Tibial nerve (tissue), 4 donors: ENCODE data around the gene RPTOR.

Source experiments
- CTCF ChIP-seq, 5 experiments: fragments of 200-600 bp in 3 of 5; fragments of 450-650 bp in 2 of 5; sonication (generic) in 3 of 5; IDR thresholded peaks; one replicate each; pipeline ENCODE4 v1.5.1; 2016 to 2019; ENCODE audit warnings: antibody characterized with exemption in 5 of 5, mild to moderate bottlenecking in 3 of 5, moderate library complexity in 2 of 5
- EP300 ChIP-seq, 2 donors: sonication (generic); formaldehyde crosslinking; IDR thresholded peaks; one replicate each; pipeline ENCODE4 v1.6.1; 2017; ENCODE audit warnings: antibody characterized with exemption in 2 of 2, mild to moderate bottlenecking in 1 of 2
- POLR2A ChIP-seq, 2 donors: fragments of 450-650 bp; IDR thresholded peaks; one replicate each; pipeline ENCODE4 v1.6.1; 2017; ENCODE audit warnings: antibody characterized with exemption in 2 of 2, mild to moderate bottlenecking in 2 of 2, moderate library complexity in 2 of 2

GRCh38 chr17:80517641-80518040, 27.0 kb upstream of the RPTOR start:
- TF ChIP-seq CTCF (IDR thresholded peaks at IDR 0.05) (no peak), POLR2A (IDR thresholded peaks at IDR 0.05) (no peak), EP300 (IDR thresholded peaks at IDR 0.05) (no peak)
